GM12891 (cell line): ENCODE data around the gene ADCY3.

Experiments
- POLR2A ChIP-seq: IDR thresholded peaks from 2 replicates; pipeline ENCODE4 v1.6.1; 2011; ENCODE audit warnings: low read depth, low read length, control low read depth
- POU2F2 ChIP-seq: IDR thresholded peaks from 2 replicates; pipeline ENCODE4 v1.6.1; 2011; ENCODE audit warnings: low read depth, mild to moderate bottlenecking, control low read depth, low read length, moderate library complexity
- TAF1 ChIP-seq: IDR thresholded peaks from 2 replicates; pipeline ENCODE4 v1.6.1; 2011; ENCODE audit warnings: low read depth, low read length, control low read depth

- TF ChIP-seq TAF1 (no peak), POLR2A (no peak), POU2F2 (no peak)
Observed at GRCh38 chr2:24919037-24919505, 966 bp downstream of the ADCY3 start.
